IMR-90 (cell line): ENCODE data around the gene PTH1R.

Source experiments
- BHLHE40 ChIP-seq: fragments of 150-350 bp; IDR thresholded peaks from 2 replicates; pipeline ENCODE4 v1.6.1; 2016; ENCODE audit warnings: mild to moderate bottlenecking, low read depth, low read length
- CEBPB ChIP-seq: IDR thresholded peaks from 2 replicates; pipeline ENCODE4 v1.6.1; 2012; ENCODE audit warnings: low read depth, low read length, improper control_type of control experiment
- CHD1 ChIP-seq: IDR thresholded peaks from 2 replicates; pipeline ENCODE4 v1.6.1; 2012; ENCODE audit warnings: low read depth, low read length, improper control_type of control experiment
- ELK1 ChIP-seq: fragments of 150-350 bp; IDR thresholded peaks from 2 replicates; pipeline ENCODE4 v1.6.1; 2016; ENCODE audit warnings: low read depth, mild to moderate bottlenecking, low read length, moderate library complexity, borderline replicate concordance
- MAFK ChIP-seq: IDR thresholded peaks from 2 replicates; pipeline ENCODE4 v1.6.1; 2012; ENCODE audit warnings: low read depth, low read length, improper control_type of control experiment
- MAZ ChIP-seq: IDR thresholded peaks from 2 replicates; pipeline ENCODE4 v1.6.1; 2012; ENCODE audit warnings: low read depth, mild to moderate bottlenecking, low read length, improper control_type of control experiment, moderate library complexity, borderline replicate concordance
- MXI1 ChIP-seq: IDR thresholded peaks from 2 replicates; pipeline ENCODE4 v1.6.1; 2012; ENCODE audit warnings: low read depth, mild to moderate bottlenecking, low read length, moderate library complexity, borderline replicate concordance
- POLR2A ChIP-seq: IDR thresholded peaks from 2 replicates; pipeline ENCODE4 v1.6.1; 2012; ENCODE audit warnings: mild to moderate bottlenecking, low read depth, low read length
- RAD21 ChIP-seq: IDR thresholded peaks from 2 replicates; pipeline ENCODE4 v1.6.1; 2012; ENCODE audit warnings: low read length, improper control_type of control experiment
- RCOR1 ChIP-seq: IDR thresholded peaks from 2 replicates; pipeline ENCODE4 v1.6.1; 2012; ENCODE audit warnings: mild to moderate bottlenecking, low read length, improper control_type of control experiment; ENCODE audit not compliant: insufficient replicate concordance
- RFX5 ChIP-seq: IDR thresholded peaks from 2 replicates; pipeline ENCODE4 v1.8.0; 2012; ENCODE audit warnings: low read depth, mild to moderate bottlenecking, low read length, moderate library complexity
- SMC3 ChIP-seq: fragments of 150-350 bp; IDR thresholded peaks from 2 replicates; pipeline ENCODE4 v1.6.1; 2016; ENCODE audit warnings: low read depth, mild to moderate bottlenecking, antibody characterized with exemption, low read length, moderate library complexity
- USF2 ChIP-seq: fragments of 150-350 bp; IDR thresholded peaks from 2 replicates; pipeline ENCODE4 v1.6.1; 2017; ENCODE audit warnings: mild to moderate bottlenecking, antibody characterized with exemption, low read length, low read depth
- TF ChIP-seq, protein P1 (sequence below): conservative IDR thresholded peaks from 2 replicates; pipeline ENCODE4 v1.5.1; 2012; ENCODE audit warnings: mild to moderate bottlenecking, low read depth, low read length, improper control_type of control experiment

DNA sequence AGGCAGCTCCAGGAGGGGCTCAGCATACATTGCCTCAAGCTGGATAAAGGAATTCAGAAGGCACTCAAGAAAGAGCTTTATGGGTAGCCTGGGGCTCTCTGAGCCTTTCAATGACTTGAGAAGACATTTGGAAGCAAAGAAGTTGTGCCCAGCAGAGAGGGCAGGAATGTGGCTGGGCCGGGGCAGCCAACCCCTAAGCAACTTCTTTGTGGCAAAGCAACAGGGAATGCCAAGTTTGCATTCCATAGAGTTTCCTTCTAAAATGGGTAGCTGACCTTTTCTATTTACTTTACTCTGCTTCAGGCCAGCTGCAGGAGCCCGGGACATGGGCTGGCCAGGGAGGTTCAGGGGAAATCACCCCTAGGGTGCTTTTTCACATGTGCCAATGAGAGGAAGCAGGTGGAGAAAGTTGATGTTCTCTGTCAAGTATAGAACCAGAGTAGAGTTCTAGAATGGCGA is 53.5 kb downstream of the PTH1R start:
- TF ChIP-seq CEBPB (no peak), BHLHE40 (no peak), POLR2A (no peak), RCOR1 (no peak), ELK1 (no peak), RAD21 (no peak), USF2 (no peak), MAFK (no peak), CHD1 (no peak), SMC3 (no peak), RFX5 (no peak), MXI1 (no peak), MAZ (no peak)
- TF ChIP-seq, protein P1, sequence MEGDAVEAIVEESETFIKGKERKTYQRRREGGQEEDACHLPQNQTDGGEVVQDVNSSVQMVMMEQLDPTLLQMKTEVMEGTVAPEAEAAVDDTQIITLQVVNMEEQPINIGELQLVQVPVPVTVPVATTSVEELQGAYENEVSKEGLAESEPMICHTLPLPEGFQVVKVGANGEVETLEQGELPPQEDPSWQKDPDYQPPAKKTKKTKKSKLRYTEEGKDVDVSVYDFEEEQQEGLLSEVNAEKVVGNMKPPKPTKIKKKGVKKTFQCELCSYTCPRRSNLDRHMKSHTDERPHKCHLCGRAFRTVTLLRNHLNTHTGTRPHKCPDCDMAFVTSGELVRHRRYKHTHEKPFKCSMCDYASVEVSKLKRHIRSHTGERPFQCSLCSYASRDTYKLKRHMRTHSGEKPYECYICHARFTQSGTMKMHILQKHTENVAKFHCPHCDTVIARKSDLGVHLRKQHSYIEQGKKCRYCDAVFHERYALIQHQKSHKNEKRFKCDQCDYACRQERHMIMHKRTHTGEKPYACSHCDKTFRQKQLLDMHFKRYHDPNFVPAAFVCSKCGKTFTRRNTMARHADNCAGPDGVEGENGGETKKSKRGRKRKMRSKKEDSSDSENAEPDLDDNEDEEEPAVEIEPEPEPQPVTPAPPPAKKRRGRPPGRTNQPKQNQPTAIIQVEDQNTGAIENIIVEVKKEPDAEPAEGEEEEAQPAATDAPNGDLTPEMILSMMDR: no peak
